HepG2 (cell line): ENCODE results near the gene COL25A1. TPM values are rescaled to one million over a fixed set of nuclear protein-coding genes. Genes with fewer than 3 reads are reported as not detected.

Experiments
- ATAC-seq: fragments of 200-7000 bp; cut with Tn5 transposase; 3 replicates; pipeline ENCODE4 v1.9.1; 2020; ENCODE audit warnings: mild to moderate bottlenecking, moderate library complexity
- BruUV-seq: library from RNA; stranded (reverse); fragments of 400-500 nt; replicated peaks from 2 replicates; lab custom pipeline; 2021; lab: Mats Ljungman, UMichigan
- CTCF ChIA-PET: fragments of 300-600 bp; formaldehyde crosslinking; extraction: SDS; loops from one replicate; lab custom pipeline; 2021; ENCODE audit warnings: low total read pairs, inconsistent platforms, low intra/inter-chr PET ratio; lab: Yijun Ruan, JAX
- POLR2A ChIA-PET: fragments of 350-600 bp; sonication (Branson Sonifier 250); formaldehyde crosslinking; loops from one replicate; lab custom pipeline; 2020; ENCODE audit warnings: antibody characterized with exemption, inconsistent platforms; lab: Yijun Ruan, JAX
- DNase-seq: peaks from one replicate; pipeline ENCODE4 v3.0.0-alpha.2; 2015; ENCODE audit warnings: low spot score
- FAIRE-seq: peaks from 3 replicates; lab custom pipeline; 2011; peaks lifted over from hg19 to GRCh38; lab: Jason Lieb, UNC
- H2AFZ ChIP-seq: one replicate; pipeline ENCODE4 v1.6.1; 2011; ENCODE audit warnings: low read length, inconsistent platforms
- H3K27ac ChIP-seq: fragments of 300-600 bp; 3 replicates; pipeline ENCODE4 v1.8.0; 2011; ENCODE audit warnings: mixed run types, mild to moderate bottlenecking, mixed read lengths, low read length, inconsistent platforms; ENCODE audit not compliant: insufficient read depth; ENCODE audit errors: extremely low read length
- H3K27me3 ChIP-seq, 2 experiments: fragments of 200-600 bp in 1 of 2; 2 replicates in 1 of 2; 3 replicates in 1 of 2; pipeline versions ENCODE4 v1.6.0 to v1.8.0; 2011; ENCODE audit warnings: low read length in 2 of 2, mild to moderate bottlenecking in 2 of 2, moderate library complexity in 2 of 2, inconsistent platforms in 1 of 2; ENCODE audit not compliant: insufficient read depth in 2 of 2, control insufficient read depth in 1 of 2
- H3K36me3 ChIP-seq, 2 experiments: fragments of 200-600 bp in 1 of 2; replicated peaks in 1 of 2; 2 replicates in 1 of 2; 3 replicates in 1 of 2; pipeline versions ENCODE4 v1.5.1 to v1.8.0; 2011; ENCODE audit warnings: low read length in 2 of 2, inconsistent platforms in 1 of 2; ENCODE audit not compliant: insufficient read depth in 2 of 2, control insufficient read depth in 1 of 2
- H3K4me1 ChIP-seq: 2 replicates; pipeline ENCODE4 v1.5.1; 2012; ENCODE audit warnings: low read length, inconsistent platforms; ENCODE audit not compliant: insufficient read depth
- H3K4me2 ChIP-seq: 2 replicates; pipeline ENCODE4 v1.6.0; 2011; ENCODE audit warnings: low read depth, low read length, inconsistent platforms
- H3K4me3 ChIP-seq, 3 experiments: fragments of 200-600 bp in 1 of 3; sonication (generic), shearing (Covaris generic) in 1 of 3; replicated peaks in 1 of 3; 2 replicates each; pipeline ENCODE4 v1.5.1; 2011 to 2016; ENCODE audit warnings: low read length in 3 of 3, inconsistent platforms in 2 of 3, low read depth in 2 of 3, mild to moderate bottlenecking in 2 of 3, control low read depth in 1 of 3, mixed read lengths in 1 of 3; ENCODE audit not compliant: insufficient read depth in 1 of 3
- H3K79me2 ChIP-seq: one replicate; pipeline ENCODE4 v1.6.1; 2011; ENCODE audit warnings: low read length, inconsistent platforms; ENCODE audit not compliant: insufficient read depth
- H3K9ac ChIP-seq: 2 replicates; pipeline ENCODE4 v1.6.0; 2011; ENCODE audit warnings: mild to moderate bottlenecking, low read depth, low read length, inconsistent platforms; ENCODE audit not compliant: insufficient read depth
- H3K9me3 ChIP-seq: 2 replicates; pipeline ENCODE4 v1.5.1; 2012; ENCODE audit warnings: mild to moderate bottlenecking, low read length
- H4K20me1 ChIP-seq: 2 replicates; pipeline ENCODE4 v1.6.0; 2011; ENCODE audit warnings: inconsistent platforms, mild to moderate bottlenecking, low read length, moderate library complexity; ENCODE audit not compliant: insufficient read depth
- GRHL1 ChIP-seq: sonication (generic); formaldehyde crosslinking; conservative IDR thresholded peaks from 2 replicates; pipeline ENCODE4 v1.8.0; 2022; ENCODE audit warnings: missing genetic modification reagents
- TGIF2 ChIP-seq: IDR thresholded peaks from 2 replicates; pipeline ENCODE4 v1.6.1; 2016; ENCODE audit warnings: control low read depth, missing compliant biosample characterization
- ZNF543 ChIP-seq: sonication (generic); formaldehyde crosslinking; IDR thresholded peaks from 2 replicates; pipeline ENCODE4 v1.4.0; 2020; ENCODE audit warnings: mild to moderate bottlenecking, missing genetic modification reagents
- ZXDC ChIP-seq: sonication (generic); formaldehyde crosslinking; IDR thresholded peaks from 2 replicates; pipeline ENCODE4 v1.5.0; 2020; ENCODE audit warnings: mild to moderate bottlenecking, missing genetic modification reagents
- WGBS: methylation state at CpG from one replicate; pipeline ENCODE4 v1.1.6; 2017; ENCODE audit warnings: low lambda C conversion rate; 5-methylcytosine and 5-hydroxymethylcytosine counted together
- in situ Hi-C: cut with HindIII; loops from 2 replicates; pipeline ENCODE4 v1.10.0; 2017; ENCODE audit warnings: low pct_unique_long_range_greater_than_20kb; ENCODE audit not compliant: extremely low pct_ligation_motif_present
- intact Hi-C: fragments of 100-400 bp; cut with micrococcal nuclease; formaldehyde crosslinking; loops from one replicate; pipeline ENCODE4 v1.10.0; 2022; ENCODE audit not compliant: unreplicated experiment
- polyA plus RNA-seq, 8 experiments: library from polyadenylated mRNA; depleted of rRNA in 3 of 8; stranded (reverse) in 7 of 8; unstranded in 1 of 8; fragments of >200 nt; fragmentation: Illumina TruSeq in 4 of 8; extraction: Trizol in 4 of 8; gene quantifications; 2 replicates each; pipeline versions ENCODE4 v1.2.1 to v1.2.3, GENCODE V29; 2011 to 2016; ENCODE audit warnings: low read depth in 4 of 8, missing spikeins in 1 of 8, mixed read lengths in 1 of 8; ENCODE audit not compliant: insufficient read depth in 1 of 8
- total RNA-seq, 5 experiments: library from RNA; depleted of rRNA; stranded (reverse); fragments of >200 nt; fragmentation: Illumina TruSeq; extraction: Trizol; gene quantifications; 2 replicates each; pipeline ENCODE4 v1.2.3, GENCODE V29; 2016; ENCODE audit warnings: low read depth in 1 of 5
- TF ChIP-seq, protein P1 (sequence below): sonication (generic); formaldehyde crosslinking; conservative IDR thresholded peaks from 2 replicates; pipeline ENCODE4 v1.5.0; 2020; ENCODE audit warnings: missing genetic modification reagents
- TF ChIP-seq, protein P2 (sequence below): sonication (generic); formaldehyde crosslinking; IDR thresholded peaks from 2 replicates; pipeline ENCODE4 v1.8.0; 2022; ENCODE audit warnings: mild to moderate bottlenecking, missing genetic modification reagents; ENCODE audit not compliant: insufficient replicate concordance

Gene COL25A1
- total and polyA plus RNA-seq, 2 of the 13 experiments (the other 11 are each of a cell fraction or from before 2014, with no cell fraction given), result not detected

GRCh38 chr4:109301651-109302360 lies 652 bp downstream of the COL25A1 start:
- FAIRE-seq (no peak), ATAC-seq (no peak), DNase-seq (no peak)
- no peak overlapping the region for H2AFZ ChIP-seq
- peaks cover 1 to 6% of the 10 kb centered on the region in 2 experiments; a peak in 3 of 5 replicates for H3K27me3 ChIP-seq
- ChIA-PET CTCF (no interaction called here), POLR2A (no interaction called here)
- H3K9ac ChIP-seq, result no peak overlapping the region
- in situ Hi-C loops, result no loop called here
- H3K9me3 ChIP-seq, result no peaks in the 10 kb centered on the region
- no peak overlapping the region for H3K4me2 ChIP-seq
- BruUV-seq, result no TSS peak
- no peaks in the 10 kb centered on the region for H4K20me1 ChIP-seq
- no peaks in the 10 kb centered on the region for H3K79me2 ChIP-seq
- H3K27ac ChIP-seq, result no peak overlapping the region
- no peaks in the 10 kb centered on the region for H3K4me1 ChIP-seq
- intact Hi-C loops, result no loop called here
- no peaks in the 10 kb centered on the region for H3K36me3 ChIP-seq
- H3K4me3 ChIP-seq, result no peak overlapping the region
- TF ChIP-seq TGIF2 (CRISPR knock-in tag) (no peak), ZXDC (CRISPR knock-in tag) (no peak), ZNF543 (no peak), GRHL1 (CRISPR knock-in tag) (no peak)
- TF ChIP-seq, protein P1, sequence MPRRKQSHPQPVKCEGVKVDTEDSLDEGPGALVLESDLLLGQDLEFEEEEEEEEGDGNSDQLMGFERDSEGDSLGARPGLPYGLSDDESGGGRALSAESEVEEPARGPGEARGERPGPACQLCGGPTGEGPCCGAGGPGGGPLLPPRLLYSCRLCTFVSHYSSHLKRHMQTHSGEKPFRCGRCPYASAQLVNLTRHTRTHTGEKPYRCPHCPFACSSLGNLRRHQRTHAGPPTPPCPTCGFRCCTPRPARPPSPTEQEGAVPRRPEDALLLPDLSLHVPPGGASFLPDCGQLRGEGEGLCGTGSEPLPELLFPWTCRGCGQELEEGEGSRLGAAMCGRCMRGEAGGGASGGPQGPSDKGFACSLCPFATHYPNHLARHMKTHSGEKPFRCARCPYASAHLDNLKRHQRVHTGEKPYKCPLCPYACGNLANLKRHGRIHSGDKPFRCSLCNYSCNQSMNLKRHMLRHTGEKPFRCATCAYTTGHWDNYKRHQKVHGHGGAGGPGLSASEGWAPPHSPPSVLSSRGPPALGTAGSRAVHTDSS (CRISPR knock-in tag), result no peak
- TF ChIP-seq, protein P2, sequence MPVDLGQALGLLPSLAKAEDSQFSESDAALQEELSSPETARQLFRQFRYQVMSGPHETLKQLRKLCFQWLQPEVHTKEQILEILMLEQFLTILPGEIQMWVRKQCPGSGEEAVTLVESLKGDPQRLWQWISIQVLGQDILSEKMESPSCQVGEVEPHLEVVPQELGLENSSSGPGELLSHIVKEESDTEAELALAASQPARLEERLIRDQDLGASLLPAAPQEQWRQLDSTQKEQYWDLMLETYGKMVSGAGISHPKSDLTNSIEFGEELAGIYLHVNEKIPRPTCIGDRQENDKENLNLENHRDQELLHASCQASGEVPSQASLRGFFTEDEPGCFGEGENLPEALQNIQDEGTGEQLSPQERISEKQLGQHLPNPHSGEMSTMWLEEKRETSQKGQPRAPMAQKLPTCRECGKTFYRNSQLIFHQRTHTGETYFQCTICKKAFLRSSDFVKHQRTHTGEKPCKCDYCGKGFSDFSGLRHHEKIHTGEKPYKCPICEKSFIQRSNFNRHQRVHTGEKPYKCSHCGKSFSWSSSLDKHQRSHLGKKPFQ (CRISPR knock-in tag), result no peak
- WGBS, result 38% methylated on average over 27 of the region's 40 CpGs
